HG03469 (cell line): ENCODE results near the gene ZNF436.

Source experiments
- ATAC-seq: cut with Tn5 transposase; IDR thresholded peaks from one replicate; pipeline ENCODE4 v1.9.1; 2021; ENCODE audit warnings: mild to moderate bottlenecking, moderate library complexity, moderate number of reproducible peaks; ENCODE audit not compliant: unreplicated experiment

ZNF436 gene

DNA sequence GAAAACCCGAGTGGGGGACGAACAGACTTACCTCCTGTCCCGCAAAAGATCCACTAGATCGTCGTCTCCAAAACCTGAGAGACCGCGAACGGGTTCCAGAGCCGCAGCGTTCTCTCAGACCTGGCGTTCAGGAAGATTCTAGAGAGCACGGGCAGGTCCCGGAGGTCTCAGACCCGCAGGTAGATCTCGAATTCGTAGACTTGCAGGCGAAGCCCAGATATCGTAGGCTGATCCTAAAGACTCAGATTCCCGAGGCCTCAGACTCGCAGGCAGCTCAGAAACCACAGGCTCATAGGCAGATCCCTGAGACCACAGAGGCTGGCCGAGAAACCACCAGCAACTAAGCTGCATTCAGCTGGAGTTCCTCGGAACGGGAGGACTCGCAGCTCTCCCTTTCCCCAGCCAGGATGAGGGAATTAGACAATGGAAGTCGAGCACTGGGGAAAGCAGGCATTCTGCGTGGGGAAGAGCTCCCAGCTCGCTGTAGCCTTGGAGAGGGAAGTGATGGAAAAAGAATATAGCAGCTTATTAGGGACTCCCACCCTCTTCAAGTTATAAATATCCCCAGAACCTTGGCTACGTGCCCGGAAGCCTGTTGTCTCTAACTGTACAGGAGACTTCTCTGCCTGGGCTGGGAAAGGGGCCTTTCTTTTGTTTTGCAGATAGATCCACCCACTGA, at the start of gene ZNF436:
ZNF436 (minus strand) TSS at position 502 of the 679 bp plus-strand sequence. CDS start 1,831 bp downstream, outside the sequence.
- no peak for ATAC-seq

DNA sequence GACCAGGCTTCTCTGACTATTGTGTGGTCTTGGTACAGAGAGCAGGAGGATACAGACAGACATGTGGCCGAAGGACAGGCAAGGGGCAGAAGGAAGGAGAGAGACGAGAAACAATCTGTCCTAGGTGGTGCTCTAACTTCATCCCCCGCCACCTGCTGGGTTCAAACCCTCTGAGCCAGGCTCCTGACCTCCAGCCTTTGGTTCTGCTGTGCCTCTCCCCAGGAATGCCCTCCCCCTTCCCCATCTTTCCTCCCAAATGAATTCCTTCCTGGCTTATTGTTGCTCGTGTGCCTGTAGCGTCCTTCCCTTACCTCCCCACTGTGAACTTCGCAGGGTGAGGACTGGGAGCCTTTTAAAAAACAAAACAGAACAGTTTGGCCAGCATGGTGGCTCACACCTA, 49.5 kb upstream of the ZNF436 start:
- ATAC-seq, result no peak

DNA sequence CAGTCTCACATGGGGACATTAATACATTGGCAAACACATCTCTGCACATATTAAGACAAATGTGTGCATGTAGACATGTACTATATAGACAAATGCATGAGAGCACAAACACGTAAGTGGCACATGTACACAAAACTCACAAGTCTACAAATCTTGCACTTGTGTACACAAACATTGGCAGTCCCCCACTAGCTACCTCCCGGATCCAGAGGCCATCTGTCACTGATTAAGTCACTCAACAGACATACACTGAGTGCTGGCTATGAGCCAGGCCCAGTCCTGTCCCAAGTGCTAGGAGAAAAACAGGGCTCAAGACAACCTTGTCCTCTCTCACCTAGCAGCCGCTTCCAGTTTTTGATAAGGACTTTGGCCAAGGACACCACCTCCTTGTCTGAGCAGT, 47.9 kb upstream of the ZNF436 start:
- ATAC-seq, result no peak

DNA sequence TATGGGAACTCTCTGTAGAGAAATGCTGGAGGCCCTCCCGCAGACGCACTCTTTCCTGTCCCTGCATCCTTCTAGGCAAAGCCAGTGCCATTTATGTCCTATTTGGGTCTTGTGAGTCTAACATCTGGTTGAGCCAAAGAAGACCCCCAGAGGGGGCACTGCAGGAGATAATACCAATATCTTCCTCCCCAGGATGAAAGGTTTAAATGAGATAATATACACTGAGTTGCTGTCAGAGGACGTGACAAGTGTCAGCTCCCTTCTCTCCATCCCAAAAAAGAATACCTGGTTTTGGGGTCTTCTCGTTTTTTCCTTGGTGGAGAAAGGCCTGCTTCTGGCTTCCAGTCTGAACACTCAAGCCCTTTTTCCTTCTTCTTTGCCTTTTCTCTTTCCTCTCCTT, 47.3 kb upstream of the ZNF436 start:
- ATAC-seq, result no peak

DNA sequence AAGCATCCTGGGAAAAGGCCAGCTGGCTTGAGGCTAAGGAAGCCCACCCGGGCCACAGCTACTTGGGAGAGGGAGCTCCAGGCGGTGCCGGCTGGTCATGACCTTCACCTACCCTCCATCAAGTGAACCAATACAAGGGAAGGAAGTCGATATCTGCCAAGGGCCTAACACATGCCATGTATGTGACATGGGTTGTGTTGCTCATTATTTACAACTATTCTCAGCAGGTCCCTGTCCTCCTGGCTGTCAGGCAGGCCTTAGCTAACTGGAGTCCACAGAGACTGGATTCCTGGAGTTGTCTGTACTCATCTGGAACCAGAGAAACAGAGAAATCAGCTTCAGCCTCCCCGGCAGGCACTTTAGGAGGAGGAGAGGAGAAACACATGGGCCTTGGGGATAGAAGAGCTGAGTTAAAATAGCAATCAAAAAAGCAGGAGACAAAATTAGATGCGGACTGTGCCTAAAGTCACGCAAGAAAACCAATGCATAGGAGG, 39.2 kb upstream of the ZNF436 start:
- no peak for ATAC-seq

DNA sequence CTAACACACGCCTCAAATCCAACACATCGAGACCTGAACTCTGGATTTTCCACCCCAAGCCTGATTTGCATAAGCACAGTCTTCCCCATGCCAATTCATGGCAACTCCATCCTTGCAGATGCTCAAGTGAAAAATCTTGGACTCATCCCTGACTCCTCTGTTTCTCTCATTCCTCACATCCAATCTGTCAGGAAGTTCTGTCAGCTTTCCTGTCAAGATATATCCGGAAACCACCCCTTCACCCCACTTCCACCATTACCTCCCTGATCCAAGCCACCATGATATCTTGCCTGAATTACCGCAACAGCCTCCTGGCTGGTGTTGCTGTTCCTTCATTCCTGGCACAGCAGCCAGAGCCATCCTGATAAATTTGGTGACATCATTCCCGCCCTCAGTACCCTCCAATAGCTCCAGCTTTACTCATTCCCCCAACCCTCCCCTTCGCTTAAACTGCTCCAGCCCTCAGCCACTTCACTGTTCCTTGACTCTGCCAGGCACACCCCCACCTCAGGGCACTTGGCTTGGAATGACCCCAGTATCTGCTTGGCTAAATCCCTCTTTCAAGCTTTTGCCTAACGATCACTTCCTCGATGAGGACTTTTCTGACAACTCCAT, 37.5 kb upstream of the ZNF436 start:
- no peak for ATAC-seq

DNA sequence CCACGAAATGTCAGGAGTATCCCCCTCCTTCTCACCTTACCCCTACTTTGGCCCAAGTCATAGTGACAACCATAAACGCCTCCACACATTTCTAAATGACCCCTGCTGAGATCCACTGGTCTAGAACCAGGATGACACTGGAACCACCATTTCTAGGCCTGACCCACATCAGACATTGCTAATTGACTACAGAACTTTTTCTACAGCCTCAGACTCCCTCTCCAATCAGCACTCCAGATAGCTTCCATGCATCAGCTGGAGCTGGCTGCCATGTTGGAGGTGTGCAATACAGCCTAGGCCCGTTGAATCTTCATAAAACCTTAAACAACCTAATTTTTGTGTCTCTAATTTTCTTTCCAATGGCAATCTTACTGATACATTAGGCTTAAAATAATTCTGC, 36.3 kb upstream of the ZNF436 start:
- no peak for ATAC-seq

DNA sequence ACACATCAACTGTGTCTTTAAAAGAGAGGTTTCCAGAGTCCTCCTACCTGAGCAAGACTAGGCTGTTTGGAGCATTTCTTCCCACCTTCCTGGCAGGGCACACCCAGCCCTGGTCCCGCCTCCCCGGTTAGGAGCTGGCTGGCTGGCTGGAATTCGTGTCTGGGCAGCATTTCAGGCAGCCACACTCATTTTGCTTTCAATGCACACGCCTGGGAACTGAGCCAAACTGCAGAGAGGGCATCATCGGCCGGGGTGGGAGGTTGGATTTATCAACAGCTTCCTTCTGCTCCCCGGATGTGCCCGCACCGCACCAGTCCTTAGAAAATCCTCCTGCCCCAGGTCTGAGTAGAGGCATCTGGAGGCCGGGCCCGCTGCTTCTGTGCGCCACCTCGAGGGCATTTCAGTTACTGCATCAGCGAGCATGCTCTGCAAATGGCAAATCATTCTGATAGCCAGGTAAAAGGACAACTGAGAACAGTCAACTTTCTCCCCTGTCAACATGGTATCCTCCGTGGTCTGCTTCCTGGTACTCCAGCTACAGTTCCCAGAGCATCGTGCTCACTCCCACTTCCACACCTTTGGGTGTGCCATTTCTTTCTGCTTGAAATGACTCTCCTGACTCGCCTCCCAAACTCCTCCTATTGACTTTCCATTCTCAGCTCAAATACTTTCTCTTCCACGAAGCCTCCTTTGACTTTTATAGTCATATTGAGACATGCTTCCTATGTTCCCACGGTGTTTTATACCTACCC, 34.3 kb upstream of the ZNF436 start:
- no peak for ATAC-seq

DNA sequence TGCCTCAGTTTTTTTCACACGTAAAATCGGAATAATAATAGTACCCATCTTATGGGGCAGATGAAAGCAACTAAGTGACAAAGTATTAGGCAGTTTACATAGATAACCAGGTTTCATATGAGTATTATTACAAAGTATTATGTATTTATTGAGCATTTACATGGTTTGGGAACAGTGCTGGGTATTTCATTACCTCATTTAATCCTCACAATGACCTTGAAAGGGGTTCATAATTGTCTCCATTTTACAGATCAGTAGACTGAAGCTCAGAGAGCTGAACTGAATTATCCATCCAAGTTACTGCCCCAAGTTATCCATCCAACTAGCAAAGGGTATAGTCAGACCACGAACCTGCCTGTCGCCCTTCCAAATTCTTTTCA, 33.7 kb upstream of the ZNF436 start:
- ATAC-seq, result no peak

DNA sequence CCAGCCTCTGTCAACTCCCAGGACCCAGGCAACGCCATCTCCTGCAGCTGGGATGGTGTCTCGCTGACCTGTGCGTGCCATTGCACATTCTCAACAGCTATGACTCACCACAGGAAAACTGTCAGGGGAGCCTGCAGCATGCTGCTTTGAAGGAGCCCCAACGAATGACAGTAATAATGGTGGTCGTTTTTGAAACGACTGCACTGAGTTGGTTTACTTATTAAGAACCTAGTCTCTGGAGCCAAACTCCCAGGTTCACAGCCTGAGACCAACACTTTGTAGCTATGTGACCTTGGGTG, 33.4 kb upstream of the ZNF436 start:
- ATAC-seq, result no peak

DNA sequence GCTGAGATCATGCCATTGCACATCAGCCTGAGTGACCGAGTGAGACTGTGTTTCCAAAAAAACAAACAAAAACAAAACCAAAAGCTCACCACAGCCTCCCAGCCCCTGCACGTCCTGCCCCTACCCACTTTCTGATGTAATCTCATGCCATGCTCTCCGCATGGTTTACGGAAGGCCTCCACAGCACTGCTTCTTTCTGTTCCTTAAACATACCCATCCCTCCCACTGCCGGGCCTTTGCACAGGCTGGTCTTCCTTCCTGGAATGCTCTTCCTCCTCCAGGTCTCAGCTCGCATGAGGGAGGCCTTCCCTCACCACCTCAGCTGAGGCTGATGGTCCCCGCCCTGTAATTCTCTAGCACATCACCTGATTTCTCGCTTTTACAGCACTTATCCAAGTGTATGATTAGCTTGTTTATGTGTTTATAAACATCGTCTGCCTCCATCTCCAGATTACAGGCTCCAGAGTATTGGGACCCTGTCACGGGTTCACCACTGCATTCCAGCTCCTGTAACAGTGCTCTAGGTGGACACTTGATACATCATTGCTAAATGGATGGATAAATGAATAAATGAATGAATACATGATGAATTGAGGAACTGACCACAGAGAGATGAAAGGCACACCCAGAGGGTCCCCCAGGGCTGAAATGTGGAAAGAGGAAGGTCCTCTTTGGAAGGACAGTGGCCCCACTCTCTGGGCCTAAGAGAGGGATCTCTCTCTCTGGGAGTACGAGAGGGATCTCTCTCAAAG, 32.8 kb upstream of the ZNF436 start:
- no peak for ATAC-seq

DNA sequence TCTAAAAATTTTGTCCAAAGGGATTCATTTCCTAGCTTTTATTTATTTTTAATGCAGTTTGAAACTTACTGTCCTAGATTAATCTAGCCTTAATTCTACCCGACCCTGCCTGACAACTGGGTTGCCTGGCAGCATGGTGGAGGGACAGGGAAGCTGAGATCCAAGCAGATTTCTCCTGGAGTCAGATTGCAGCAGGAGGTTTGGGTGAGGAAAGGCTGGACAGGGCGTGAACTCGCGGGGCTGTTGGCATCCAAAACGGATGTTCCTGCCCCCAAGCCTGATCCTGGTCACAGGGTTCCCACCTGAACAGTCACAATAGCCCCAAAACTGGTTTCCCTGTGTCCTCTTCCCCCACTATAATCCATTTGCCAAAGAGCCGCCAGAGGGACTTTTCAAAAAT, 31.7 kb upstream of the ZNF436 start:
- no peak for ATAC-seq

DNA sequence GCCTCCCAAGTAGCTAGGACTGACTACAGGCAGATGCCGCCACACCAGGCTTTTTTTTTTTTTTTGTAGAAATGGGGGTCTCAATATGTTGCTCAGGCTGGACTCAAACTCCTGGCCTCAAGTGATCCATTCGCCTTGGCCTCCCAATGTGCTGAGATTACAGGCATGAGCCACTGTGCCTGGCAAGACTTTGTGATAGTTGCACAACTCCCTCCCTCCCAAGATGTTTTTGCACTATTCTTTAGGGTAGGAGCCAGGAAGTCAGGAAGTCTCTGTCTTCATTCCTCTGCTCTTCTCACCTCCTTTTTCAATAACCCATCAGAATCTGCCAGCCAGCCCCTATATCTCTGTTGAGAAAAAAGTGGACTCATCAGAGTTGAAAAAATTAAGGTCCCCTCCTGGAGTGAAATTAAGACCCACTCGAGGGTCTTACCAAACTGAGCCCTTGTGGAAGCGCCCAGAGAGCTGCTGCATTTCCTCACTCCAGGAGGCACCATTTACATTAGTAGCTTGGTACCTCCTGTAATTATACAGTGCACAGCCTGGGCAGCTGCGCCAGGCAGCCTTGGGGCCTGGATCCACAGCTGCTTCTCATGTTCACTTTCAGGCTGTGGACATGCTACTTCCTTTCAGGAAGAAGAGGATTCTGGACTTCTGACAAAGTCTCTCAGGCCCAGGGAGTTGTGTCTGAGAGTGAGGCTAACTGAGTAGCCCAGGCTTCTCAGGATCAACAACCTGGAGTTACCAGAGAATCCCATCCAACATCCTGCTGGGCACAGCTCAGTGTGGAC, 30.9 kb upstream of the ZNF436 start:
- ATAC-seq, result no peak

DNA sequence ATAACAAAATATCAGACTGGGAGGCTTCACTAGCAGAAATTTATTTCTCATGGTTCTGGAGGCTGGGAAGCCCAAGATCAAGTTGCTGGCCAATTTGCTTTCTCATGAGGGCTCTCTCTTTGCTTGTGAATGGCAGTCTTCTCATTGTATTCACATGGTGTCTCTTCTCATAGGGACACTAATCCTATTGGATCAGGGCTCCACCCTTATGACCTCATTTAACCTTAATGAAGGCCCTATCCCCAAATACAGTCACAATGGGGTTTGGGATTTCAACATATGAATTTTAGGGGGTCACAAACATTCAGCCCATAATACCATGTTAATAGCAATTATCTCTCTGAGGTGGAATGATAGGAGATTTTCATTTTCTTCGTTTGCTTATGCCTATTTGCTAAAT, 29.6 kb upstream of the ZNF436 start:
- no peak for ATAC-seq

DNA sequence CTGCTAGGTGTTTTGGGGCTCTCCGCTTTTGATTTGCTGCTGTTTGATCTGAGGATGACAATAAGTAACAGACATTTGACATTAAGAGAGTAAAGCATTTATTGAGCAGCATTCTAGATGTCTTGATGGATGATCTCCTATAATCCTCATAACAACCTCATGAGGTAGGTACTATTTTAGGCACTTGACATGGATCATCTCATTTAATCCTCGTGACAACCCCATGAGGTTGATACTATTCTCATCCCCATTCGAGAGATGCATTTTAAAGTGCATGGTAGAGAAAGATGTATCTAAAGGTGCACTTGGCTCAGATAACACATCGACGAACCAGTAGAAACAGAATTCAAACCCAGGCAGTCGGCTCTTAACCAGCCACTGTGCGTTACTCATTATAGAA, 28.3 kb upstream of the ZNF436 start:
- no peak for ATAC-seq

DNA sequence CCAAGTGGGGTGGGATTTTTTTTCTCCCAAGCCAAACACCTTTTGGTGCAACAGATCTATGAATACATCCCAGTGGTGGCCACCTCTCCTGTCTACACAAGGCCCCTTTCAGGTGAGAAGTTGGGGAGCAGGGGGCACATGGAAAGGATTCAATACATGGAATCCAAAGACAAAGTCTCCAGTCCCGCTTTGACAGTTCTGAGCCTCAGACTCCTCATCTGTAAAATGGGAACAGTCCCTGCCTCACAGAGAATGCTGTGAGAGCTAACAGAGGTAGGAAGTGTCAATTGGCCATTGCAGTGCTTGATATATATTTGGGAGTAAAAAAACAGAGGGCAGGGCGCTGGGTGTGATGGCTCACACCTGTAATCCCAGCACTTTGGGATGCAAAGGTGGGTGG, 26.7 kb upstream of the ZNF436 start:
- no peak for ATAC-seq

DNA sequence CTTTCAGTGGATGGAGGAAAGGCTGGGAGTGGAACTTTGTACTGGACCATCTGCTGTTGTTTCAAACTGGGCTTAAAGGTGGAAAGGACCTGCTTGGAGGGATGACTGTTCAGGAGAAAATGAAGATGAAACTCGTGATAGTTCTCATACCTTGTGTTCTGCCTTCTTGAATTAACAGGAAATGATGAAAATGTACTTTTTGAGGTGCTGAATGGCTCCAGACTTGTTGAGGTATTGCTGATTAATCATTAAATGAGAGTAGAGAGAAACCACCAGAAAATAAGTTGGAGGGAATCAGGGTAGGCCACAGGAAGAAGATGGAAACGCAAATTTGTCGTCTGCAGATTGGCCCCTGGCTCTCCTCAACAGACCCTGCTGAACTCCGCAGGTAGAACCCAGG, 26.2 kb upstream of the ZNF436 start:
- no peak for ATAC-seq

DNA sequence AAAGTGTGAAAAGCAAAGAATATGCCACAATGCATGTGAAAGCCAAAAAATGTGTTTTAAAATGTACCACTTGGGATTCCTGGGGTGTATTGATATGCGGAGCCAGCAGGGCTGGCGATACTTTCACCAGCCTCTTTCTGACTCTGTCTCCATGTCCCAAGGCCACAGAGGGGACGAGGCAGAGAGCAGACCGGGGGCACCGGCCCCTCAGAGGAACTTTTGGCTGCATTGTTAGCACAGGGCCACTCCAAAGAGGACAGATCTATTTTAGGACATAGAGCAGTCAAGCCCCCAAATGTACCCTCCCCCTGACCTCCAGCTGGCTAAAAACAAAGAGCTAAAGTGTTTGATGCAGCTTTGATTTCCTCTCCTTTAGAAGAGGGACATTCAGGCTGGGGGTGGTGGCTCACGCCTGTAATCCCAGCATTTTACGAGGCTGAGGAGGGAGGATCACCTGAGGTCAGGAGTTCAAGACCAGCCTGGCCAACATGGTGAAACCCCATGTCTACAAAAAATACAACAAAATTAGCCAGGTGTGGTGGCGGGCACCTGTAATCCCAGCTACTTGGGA, 25.6 kb upstream of the ZNF436 start:
- no peak for ATAC-seq

DNA sequence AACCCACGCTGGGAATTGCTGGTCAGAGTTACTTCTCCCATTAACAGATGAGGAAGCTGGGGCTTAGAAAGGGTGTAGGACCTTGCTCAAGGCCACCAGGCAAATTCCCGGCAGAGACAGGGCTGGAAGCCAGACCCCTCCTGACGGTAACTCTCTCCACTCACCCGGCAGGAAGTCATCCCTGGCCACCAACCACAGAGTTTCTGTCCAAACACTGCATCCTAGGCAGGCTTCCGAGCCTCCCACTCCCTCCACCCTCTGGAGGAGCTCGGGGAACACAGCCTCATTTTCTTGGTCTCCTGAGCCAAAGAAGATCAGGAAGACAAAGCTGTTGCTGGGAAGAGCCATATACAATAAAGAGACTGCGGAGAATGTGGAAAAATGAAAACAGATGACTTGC, 25.0 kb upstream of the ZNF436 start:
- no peak for ATAC-seq

DNA sequence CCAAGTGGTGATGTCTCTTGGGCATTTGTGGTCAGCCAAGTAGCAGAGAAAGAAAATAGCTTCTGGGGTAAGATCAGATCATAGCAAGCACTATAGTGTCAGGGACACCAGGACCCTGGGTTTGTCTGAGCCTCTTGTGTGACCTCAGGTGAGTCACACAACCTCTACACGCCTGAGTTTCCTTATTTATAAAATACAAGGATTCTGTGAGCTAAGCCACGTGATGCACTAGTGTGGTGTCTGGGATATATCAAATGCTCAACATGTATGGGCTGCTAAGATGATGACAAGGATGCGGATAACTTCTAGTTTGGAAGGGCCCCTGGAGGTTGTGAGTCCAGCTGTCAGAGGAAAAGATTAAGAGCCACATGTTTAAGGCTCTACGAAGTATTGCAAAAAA, 24.5 kb upstream of the ZNF436 start:
- ATAC-seq, result no peak
